ENCODE measurements around the gene CCDC97.

GRCh38 chr19:41327576-41328156 lies 17.7 kb downstream of the CCDC97 start:
- TF ChIP-seq POLR2A (IDR thresholded peaks at IDR 0.05) (peak; percentile 24 to 59 (median 39)), CTCF (IDR thresholded peaks at IDR 0.05) (no peak)
